HepG2 (cell line): ENCODE data around the gene RPLP2. TPM values are rescaled to one million over a fixed set of nuclear protein-coding genes. Genes with fewer than 3 reads are reported as not detected.
A peak's percentile ranks its signal among the peaks of the same experiment; 100 is the strongest.

Experiments used
- CCAR2 ChIP-seq: fragments of 200-400 bp; formaldehyde crosslinking; optimal IDR thresholded peaks from 2 replicates; pipeline ENCODE3; 2018; ENCODE audit warnings: low read depth, mild to moderate bottlenecking, low read length, moderate library complexity
- CEBPZ ChIP-seq: IDR thresholded peaks from 2 replicates; pipeline ENCODE4 v1.6.1; 2012; ENCODE audit warnings: low read length, improper control_type of control experiment
- EED ChIP-seq: sonication (generic); formaldehyde crosslinking; IDR thresholded peaks from 2 replicates; pipeline ENCODE4 v1.5.0; 2020; ENCODE audit warnings: mild to moderate bottlenecking, missing genetic modification reagents
- HNRNPK ChIP-seq: fragments of 200-400 bp; formaldehyde crosslinking; IDR thresholded peaks from 2 replicates; pipeline ENCODE4 v1.6.1; 2018; ENCODE audit warnings: low read length, low read depth, moderate library complexity, mild to moderate bottlenecking; ENCODE audit not compliant: poor library complexity, severe bottlenecking
- JDP2 ChIP-seq: sonication (generic); formaldehyde crosslinking; IDR thresholded peaks from 2 replicates; pipeline ENCODE4 v1.8.1; 2022; ENCODE audit warnings: missing genetic modification reagents, borderline replicate concordance
- KLF12 ChIP-seq: sonication (generic); formaldehyde crosslinking; IDR thresholded peaks from 2 replicates; pipeline ENCODE4 v1.4.0; 2020; ENCODE audit warnings: missing genetic modification reagents, borderline replicate concordance
- MEIS2 ChIP-seq: sonication (generic); formaldehyde crosslinking; IDR thresholded peaks from 2 replicates; pipeline ENCODE4 v1.9.0; 2021; ENCODE audit warnings: mild to moderate bottlenecking, missing genetic modification reagents
- MXD3 ChIP-seq: IDR thresholded peaks from 2 replicates; pipeline ENCODE4 v1.6.1; 2016; ENCODE audit warnings: mild to moderate bottlenecking, missing biosample characterization, missing genetic modification reagents
- NFRKB ChIP-seq: fragments of 450-650 bp; IDR thresholded peaks from 2 replicates; pipeline ENCODE4 v1.6.1; 2017
- PRDM15 ChIP-seq: sonication (generic); formaldehyde crosslinking; IDR thresholded peaks from 2 replicates; pipeline ENCODE4 v1.4.0; 2020; ENCODE audit warnings: missing genetic modification reagents
- PRMT3 ChIP-seq: sonication (generic); formaldehyde crosslinking; IDR thresholded peaks from 2 replicates; pipeline ENCODE4 v1.8.1; 2022; ENCODE audit warnings: low read depth, mild to moderate bottlenecking, moderate library complexity, missing genetic modification reagents, borderline replicate concordance
- SNAPC5 ChIP-seq: sonication (generic); formaldehyde crosslinking; IDR thresholded peaks from 2 replicates; pipeline ENCODE4 v1.8.1; 2023; ENCODE audit warnings: mild to moderate bottlenecking, missing genetic modification reagents, borderline replicate concordance
- SP5 ChIP-seq: IDR thresholded peaks from 2 replicates; pipeline ENCODE4 v1.6.1; 2016; ENCODE audit warnings: low read depth, borderline replicate concordance
- SRSF1 ChIP-seq: fragments of 200-400 bp; formaldehyde crosslinking; optimal IDR thresholded peaks from 2 replicates; pipeline ENCODE3; 2017; ENCODE audit warnings: mild to moderate bottlenecking, low read depth, low read length, moderate library complexity
- TFE3 ChIP-seq: IDR thresholded peaks from 2 replicates; pipeline ENCODE4 v1.6.1; 2016
- ZNF562 ChIP-seq: sonication (generic); formaldehyde crosslinking; IDR thresholded peaks from 2 replicates; pipeline ENCODE4 v1.8.0; 2022; ENCODE audit warnings: missing genetic modification reagents, borderline replicate concordance
- ZNF570 ChIP-seq: sonication (generic); formaldehyde crosslinking; IDR thresholded peaks from 2 replicates; pipeline ENCODE4 v1.4.0; 2020; ENCODE audit warnings: mild to moderate bottlenecking, missing genetic modification reagents, borderline replicate concordance
- ZNF674 ChIP-seq: sonication (generic); formaldehyde crosslinking; IDR thresholded peaks from 2 replicates; pipeline ENCODE4 v1.5.0; 2020; ENCODE audit warnings: low read depth, mild to moderate bottlenecking, missing genetic modification reagents
- ZNF709 ChIP-seq: sonication (generic); formaldehyde crosslinking; IDR thresholded peaks from 2 replicates; pipeline ENCODE4 v1.5.0; 2020; ENCODE audit warnings: mild to moderate bottlenecking, missing genetic modification reagents
- ZSCAN21 ChIP-seq: sonication (generic); formaldehyde crosslinking; IDR thresholded peaks from 2 replicates; pipeline ENCODE4 v1.8.0; 2022; ENCODE audit warnings: mild to moderate bottlenecking, missing genetic modification reagents, moderate library complexity, borderline replicate concordance
- polyA plus RNA-seq, 8 experiments: library from polyadenylated mRNA; depleted of rRNA in 3 of 8; stranded (reverse) in 7 of 8; unstranded in 1 of 8; fragments of >200 nt; fragmentation: Illumina TruSeq in 4 of 8; extraction: Trizol in 4 of 8; gene quantifications; 2 replicates each; pipeline versions ENCODE4 v1.2.1 to v1.2.3, GENCODE V29; 2011 to 2016; ENCODE audit warnings: low read depth in 4 of 8, missing spikeins in 1 of 8, mixed read lengths in 1 of 8; ENCODE audit not compliant: insufficient read depth in 1 of 8
- total RNA-seq, 5 experiments: library from RNA; depleted of rRNA; stranded (reverse); fragments of >200 nt; fragmentation: Illumina TruSeq; extraction: Trizol; gene quantifications; 2 replicates each; pipeline ENCODE4 v1.2.3, GENCODE V29; 2016; ENCODE audit warnings: low read depth in 1 of 5

RPLP2 gene
- total and polyA plus RNA-seq, 2 of the 13 experiments (the other 11 are each of a cell fraction or from before 2014, with no cell fraction given), result 978 to 2,106 TPM

GRCh38 chr11:843818-844692 is 34.3 kb downstream of the RPLP2 start (continued):
- TF ChIP-seq TFE3 (CRISPR knock-in tag), result peak; percentile 81
- TF ChIP-seq SRSF1, result no peak
- peak; percentile 68; the same call in 1 of the 2 replicates for TF ChIP-seq ZSCAN21 (CRISPR knock-in tag)
- TF ChIP-seq NFRKB, result no peak
- no peak for TF ChIP-seq JDP2
- no peak; the same call in 1 of the 2 replicates for TF ChIP-seq MEIS2 (CRISPR knock-in tag)
- no peak for TF ChIP-seq MXD3 (CRISPR knock-in tag)
- 0 out of 2 replicates have a peak, but pooled peaks have one; percentile 65 for TF ChIP-seq ZNF709 (CRISPR knock-in tag)
- TF ChIP-seq ZNF674 (CRISPR knock-in tag), result no peak
- peak; percentile 10; the same call in 1 of the 2 replicates for TF ChIP-seq KLF12 (CRISPR knock-in tag)
- no peak for TF ChIP-seq CCAR2
- TF ChIP-seq ZNF570 (CRISPR knock-in tag), result no peak
- TF ChIP-seq ZNF562, result no peak
- no peak for TF ChIP-seq HNRNPK
- peak; percentile 60; the same call in 1 of the 2 replicates for TF ChIP-seq SP5 (CRISPR knock-in tag)
- no peak for TF ChIP-seq PRMT3 (CRISPR knock-in tag)
- no peak for TF ChIP-seq EED (CRISPR knock-in tag)
- TF ChIP-seq SNAPC5 (CRISPR knock-in tag), result no peak
- TF ChIP-seq PRDM15, result no peak
- TF ChIP-seq CEBPZ, result no peak
